ENCODE results near the gene GFRA4.

GFRA4 gene

GRCh38 chr20:3653921-3654320, 9.3 kb downstream of the GFRA4 start:
- no peak for TF ChIP-seq CTCF (IDR thresholded peaks at IDR 0.05)

GRCh38 chr20:3652676-3653596, 10.3 kb downstream of the GFRA4 start:
- no peak for TF ChIP-seq CTCF (IDR thresholded peaks at IDR 0.05)

- no peak for TF ChIP-seq CTCF (IDR thresholded peaks at IDR 0.05)
Observed at GRCh38 chr20:3652221-3652620, 11.0 kb downstream of the GFRA4 start.

GRCh38 chr20:3651204-3651962, 11.8 kb downstream of the GFRA4 start:
- no peak for TF ChIP-seq CTCF (IDR thresholded peaks at IDR 0.05)

GRCh38 chr20:3648951-3649350, 14.2 kb downstream of the GFRA4 start:
- TF ChIP-seq CTCF (IDR thresholded peaks at IDR 0.05): no peak

- no peak for TF ChIP-seq CTCF (IDR thresholded peaks at IDR 0.05)
Observed at GRCh38 chr20:3647473-3647872, 15.7 kb downstream of the GFRA4 start.

GRCh38 chr20:3646651-3647050, 16.5 kb downstream of the GFRA4 start:
- no peak for TF ChIP-seq CTCF (IDR thresholded peaks at IDR 0.05)
